ENCODE data around the gene CSNK1A1L.

The CSNK1A1L gene

DNA sequence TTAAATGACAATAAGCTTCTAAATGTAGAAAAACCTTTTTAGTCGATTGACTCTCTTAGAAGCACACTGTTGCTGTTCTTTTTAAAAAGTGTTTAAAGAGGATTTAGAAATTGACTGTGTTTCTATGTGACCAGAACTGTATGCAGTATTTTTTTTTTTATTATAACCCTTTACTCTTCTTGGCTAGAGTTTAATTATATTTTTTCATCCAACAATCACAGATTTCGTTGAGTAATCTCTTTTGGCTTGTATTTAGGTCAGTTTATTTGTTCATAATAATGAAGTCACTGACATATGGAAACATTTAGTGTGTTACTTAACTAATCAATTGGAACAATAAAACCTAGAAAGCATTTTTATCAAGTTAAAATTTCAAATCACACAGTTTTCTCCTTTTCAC lies 19.9 kb downstream of the CSNK1A1L start:
- TF ChIP-seq, protein P1, sequence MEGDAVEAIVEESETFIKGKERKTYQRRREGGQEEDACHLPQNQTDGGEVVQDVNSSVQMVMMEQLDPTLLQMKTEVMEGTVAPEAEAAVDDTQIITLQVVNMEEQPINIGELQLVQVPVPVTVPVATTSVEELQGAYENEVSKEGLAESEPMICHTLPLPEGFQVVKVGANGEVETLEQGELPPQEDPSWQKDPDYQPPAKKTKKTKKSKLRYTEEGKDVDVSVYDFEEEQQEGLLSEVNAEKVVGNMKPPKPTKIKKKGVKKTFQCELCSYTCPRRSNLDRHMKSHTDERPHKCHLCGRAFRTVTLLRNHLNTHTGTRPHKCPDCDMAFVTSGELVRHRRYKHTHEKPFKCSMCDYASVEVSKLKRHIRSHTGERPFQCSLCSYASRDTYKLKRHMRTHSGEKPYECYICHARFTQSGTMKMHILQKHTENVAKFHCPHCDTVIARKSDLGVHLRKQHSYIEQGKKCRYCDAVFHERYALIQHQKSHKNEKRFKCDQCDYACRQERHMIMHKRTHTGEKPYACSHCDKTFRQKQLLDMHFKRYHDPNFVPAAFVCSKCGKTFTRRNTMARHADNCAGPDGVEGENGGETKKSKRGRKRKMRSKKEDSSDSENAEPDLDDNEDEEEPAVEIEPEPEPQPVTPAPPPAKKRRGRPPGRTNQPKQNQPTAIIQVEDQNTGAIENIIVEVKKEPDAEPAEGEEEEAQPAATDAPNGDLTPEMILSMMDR (IDR thresholded peaks at IDR 0.05; ENCODE audit: low read depth, low read length) = no peak
- H3K4me3 ChIP-seq (ENCODE audit: low read depth, low read length) = no peak overlapping the region

DNA sequence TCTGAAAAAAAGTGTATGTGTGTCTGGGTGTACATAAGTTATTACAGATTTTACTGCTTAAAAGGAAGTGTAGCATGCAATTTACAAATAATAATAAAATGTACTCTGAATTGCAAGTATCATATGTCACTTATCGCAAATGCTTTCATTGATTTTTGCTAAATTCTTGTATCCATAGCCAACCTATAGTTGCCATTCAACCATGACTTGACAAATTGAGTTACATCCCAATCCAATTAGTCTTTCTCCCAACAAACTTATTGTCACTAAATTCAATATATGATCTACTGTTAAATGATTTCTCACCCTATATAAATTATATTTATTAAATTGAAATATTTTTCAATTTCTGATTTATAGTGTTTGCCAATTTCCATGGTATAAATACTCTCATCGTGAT lies 28.6 kb downstream of the CSNK1A1L start:
- no peak overlapping the region for H3K4me3 ChIP-seq (ENCODE audit: low read depth, low read length)
- TF ChIP-seq, protein P1 (IDR thresholded peaks at IDR 0.05; ENCODE audit: low read depth, low read length) = no peak

DNA sequence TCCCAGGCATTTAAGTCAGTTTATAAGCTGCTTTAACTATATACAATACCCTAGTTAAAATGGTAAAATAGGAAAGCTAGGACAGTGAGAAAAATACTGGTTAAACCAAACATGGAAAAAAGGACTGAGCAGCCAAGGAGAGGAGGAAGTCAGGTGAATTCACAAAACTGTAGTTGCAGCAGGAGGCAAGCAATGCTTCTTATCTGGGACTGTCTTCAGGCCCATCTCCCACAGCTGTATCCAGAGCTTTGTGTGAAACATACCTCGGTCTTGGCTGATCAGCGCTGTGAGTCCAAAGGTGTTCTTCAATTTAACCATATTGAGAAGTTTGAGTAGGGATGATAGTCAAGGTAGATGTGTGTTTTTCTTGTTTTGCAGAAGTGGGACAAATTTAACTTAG lies 30.3 kb downstream of the CSNK1A1L start:
- no peak overlapping the region for H3K4me3 ChIP-seq (ENCODE audit: low read depth, low read length)
- TF ChIP-seq, protein P1 (IDR thresholded peaks at IDR 0.05; ENCODE audit: low read depth, low read length) = no peak

GRCh38 chr13:37074703-37075102 lies 30.8 kb downstream of the CSNK1A1L start:
- TF ChIP-seq, protein P1 (IDR thresholded peaks at IDR 0.05; ENCODE audit: low read depth, low read length) = no peak

GRCh38 chr13:37072024-37072423 lies 33.4 kb downstream of the CSNK1A1L start:
- no peak overlapping the region for H3K4me3 ChIP-seq (ENCODE audit: low read depth, low read length)
- TF ChIP-seq, protein P1 (IDR thresholded peaks at IDR 0.05; ENCODE audit: low read depth, low read length) = no peak

More at GRCh38 chr13:37074703-37075102, 30.8 kb downstream of the CSNK1A1L start:
- no peak overlapping the region for H3K4me3 ChIP-seq (ENCODE audit: low read depth, low read length)

- TF ChIP-seq, protein P1 (IDR thresholded peaks at IDR 0.05; ENCODE audit: low read depth, low read length) = no peak
- H3K4me3 ChIP-seq (ENCODE audit: low read depth, low read length) = no peak overlapping the region
Measured at GRCh38 chr13:37070956-37071355, 34.5 kb downstream of the CSNK1A1L start.

GRCh38 chr13:37070145-37070695 lies 35.2 kb downstream of the CSNK1A1L start:
- no peak overlapping the region for H3K4me3 ChIP-seq (ENCODE audit: low read depth, low read length)
- TF ChIP-seq, protein P1 (IDR thresholded peaks at IDR 0.05; ENCODE audit: low read depth, low read length) = no peak
